ENCODE data around the gene ART3.
"Not testable (repeated sequence)": the region's sequence is repeated elsewhere in the genome, so short reads cannot be mapped to it uniquely, and the experiment has no call there.

Gene ART3

DNA sequence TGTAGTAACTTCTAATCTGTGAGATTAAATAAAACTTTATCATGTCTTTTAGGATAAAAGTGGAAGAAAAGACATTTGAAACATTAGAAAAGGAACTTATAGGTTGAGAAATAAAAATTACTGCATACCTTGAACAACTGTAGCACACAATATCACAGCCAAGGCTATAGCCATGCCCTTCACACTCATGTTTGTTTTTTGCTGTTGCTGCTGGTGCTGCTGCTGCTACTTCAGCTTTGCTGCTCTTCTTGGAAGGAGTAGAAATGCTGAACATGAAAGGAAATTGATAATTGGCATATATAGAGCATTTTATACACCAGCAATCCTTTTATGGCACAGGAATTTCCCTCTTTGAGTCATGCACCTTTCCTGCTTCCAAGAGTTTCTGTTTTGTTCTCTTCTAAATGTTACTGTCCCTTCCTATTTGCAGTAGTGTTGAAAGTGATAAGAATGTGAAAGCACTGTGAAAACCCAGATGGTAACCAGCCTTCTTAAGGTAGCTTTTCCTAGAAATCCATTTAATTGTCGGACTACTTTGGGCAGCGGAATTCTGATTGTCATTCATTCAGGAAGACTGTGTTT, 38.6 kb upstream of the ART3 start, which contains the start of gene CXCL11:
Gene CXCL11, minus strand, starts transcription at position 272 of the 582 bp plus-strand sequence. Its CDS starts 83 bp downstream, at position 189.
- peak within 1 kb of the TSS; percentile 32; the same call in 1 of the 2 replicates for H3K9ac ChIP-seq (ENCODE audit: low read length)
- H3K36me3 ChIP-seq (replicated peaks; ENCODE audit: low read depth, low read length) = no peaks in the 10 kb centered on the region
- peak within 1 kb of the TSS; percentile 27 for H3K4me2 ChIP-seq (ENCODE audit: low read length)
- H4K20me1 ChIP-seq (ENCODE audit: insufficient read depth, low read length) = no peaks in the 10 kb centered on the region
- H3K4me1 ChIP-seq (ENCODE audit: low read length) = peaks cover 33% of the 10 kb centered on the region
- H3K27ac ChIP-seq (ENCODE audit: low read length) = peak within 1 kb of the TSS; percentile 43
- no peaks in the 10 kb centered on the region for H3K27me3 ChIP-seq (ENCODE audit: low read depth, low read length)
- no peaks in the 10 kb centered on the region for H3K79me2 ChIP-seq (ENCODE audit: low read length)
- TF ChIP-seq, protein P1, sequence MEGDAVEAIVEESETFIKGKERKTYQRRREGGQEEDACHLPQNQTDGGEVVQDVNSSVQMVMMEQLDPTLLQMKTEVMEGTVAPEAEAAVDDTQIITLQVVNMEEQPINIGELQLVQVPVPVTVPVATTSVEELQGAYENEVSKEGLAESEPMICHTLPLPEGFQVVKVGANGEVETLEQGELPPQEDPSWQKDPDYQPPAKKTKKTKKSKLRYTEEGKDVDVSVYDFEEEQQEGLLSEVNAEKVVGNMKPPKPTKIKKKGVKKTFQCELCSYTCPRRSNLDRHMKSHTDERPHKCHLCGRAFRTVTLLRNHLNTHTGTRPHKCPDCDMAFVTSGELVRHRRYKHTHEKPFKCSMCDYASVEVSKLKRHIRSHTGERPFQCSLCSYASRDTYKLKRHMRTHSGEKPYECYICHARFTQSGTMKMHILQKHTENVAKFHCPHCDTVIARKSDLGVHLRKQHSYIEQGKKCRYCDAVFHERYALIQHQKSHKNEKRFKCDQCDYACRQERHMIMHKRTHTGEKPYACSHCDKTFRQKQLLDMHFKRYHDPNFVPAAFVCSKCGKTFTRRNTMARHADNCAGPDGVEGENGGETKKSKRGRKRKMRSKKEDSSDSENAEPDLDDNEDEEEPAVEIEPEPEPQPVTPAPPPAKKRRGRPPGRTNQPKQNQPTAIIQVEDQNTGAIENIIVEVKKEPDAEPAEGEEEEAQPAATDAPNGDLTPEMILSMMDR (IDR thresholded peaks at IDR 0.05; ENCODE audit: low read depth, low read length) = no peak
- no peak for TF ChIP-seq EZH2phosphoT487 (IDR thresholded peaks at IDR 0.05; ENCODE audit: low read depth)
- H3K4me3 ChIP-seq (ENCODE audit: low read length) = no peak within 1 kb of the TSS
- H3K9me3 ChIP-seq (ENCODE audit: insufficient read depth, low read length) = no peaks in the 10 kb centered on the region
- H2AFZ ChIP-seq (ENCODE audit: low read depth, low read length) = peak within 1 kb of the TSS; percentile 88

DNA sequence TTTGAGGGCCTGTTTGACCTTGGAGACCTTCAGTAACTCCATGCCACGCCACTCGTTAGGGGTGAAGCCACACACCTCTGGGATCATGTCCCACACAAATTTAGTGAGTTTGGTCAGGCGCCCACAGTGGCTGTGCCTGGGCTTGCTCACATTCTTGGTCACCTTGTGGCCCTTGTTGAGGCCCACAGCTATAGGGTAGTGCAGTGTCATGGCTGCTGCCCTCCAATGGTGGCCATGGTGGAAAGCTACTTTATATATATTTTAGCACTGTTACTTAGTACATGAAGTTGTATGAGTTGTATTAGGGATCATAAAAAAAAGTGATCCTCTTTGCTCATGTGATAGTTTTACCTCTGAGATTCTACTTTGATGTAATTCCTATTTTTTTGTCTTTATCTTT, 37.7 kb upstream of the ART3 start:
- Histone ChIP-seq H3K27me3 (ENCODE audit: low read depth, low read length) (no peaks in the 10 kb centered on the region), H3K9ac (ENCODE audit: low read length) (no peak overlapping the region), H4K20me1 (ENCODE audit: insufficient read depth, low read length) (no peaks in the 10 kb centered on the region), H2AFZ (ENCODE audit: low read depth, low read length) (no peak overlapping the region), H3K27ac (ENCODE audit: low read length) (no peak overlapping the region), H3K4me3 (ENCODE audit: low read length) (no peak overlapping the region), H3K9me3 (ENCODE audit: insufficient read depth, low read length) (no peaks in the 10 kb centered on the region), H3K4me1 (ENCODE audit: low read length) (peaks cover 42% of the 10 kb centered on the region), H3K36me3 (replicated peaks; ENCODE audit: low read depth, low read length) (peaks cover 3% of the 10 kb centered on the region), H3K79me2 (ENCODE audit: low read length) (no peaks in the 10 kb centered on the region), H3K4me2 (ENCODE audit: low read length) (no peak overlapping the region)
- TF ChIP-seq, protein P1 (IDR thresholded peaks at IDR 0.05; ENCODE audit: low read depth, low read length) = peak; percentile 15; the same call in 1 of the 2 replicates
- TF ChIP-seq EZH2phosphoT487 (IDR thresholded peaks at IDR 0.05; ENCODE audit: low read depth) = no peak

- not testable (repeated sequence) for H3K36me3 ChIP-seq (replicated peaks; ENCODE audit: low read depth, low read length); H3K79me2 ChIP-seq (ENCODE audit: low read length)
These were observed 32.1 kb upstream of the ART3 start for GRCh38 chr4:76042241-76042998.

DNA sequence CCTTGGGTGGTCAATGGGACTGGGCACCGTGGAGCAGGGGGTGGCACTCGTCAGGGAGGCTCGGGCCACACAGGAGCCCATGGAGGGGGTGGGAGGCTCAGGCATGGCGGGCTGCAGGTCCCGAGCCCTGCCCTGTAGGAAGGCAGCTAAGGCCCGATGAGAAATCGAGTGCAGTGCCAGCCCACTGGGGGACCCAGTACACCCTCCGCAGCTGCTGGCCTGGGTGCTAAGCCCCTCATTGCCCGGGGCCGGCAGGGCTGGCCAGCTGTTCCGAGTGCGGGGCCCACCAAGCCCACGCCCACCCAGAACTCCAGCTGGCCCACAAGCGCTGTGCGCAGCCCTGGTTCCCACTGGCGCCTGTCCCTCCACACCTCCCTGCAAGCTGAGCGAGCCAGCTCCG, 31.2 kb upstream of the ART3 start:
- peaks cover 20% of the 10 kb centered on the region for H3K4me1 ChIP-seq (ENCODE audit: low read length)
- not testable (repeated sequence) for H3K9ac ChIP-seq (ENCODE audit: low read length); H2AFZ ChIP-seq (ENCODE audit: low read depth, low read length); H4K20me1 ChIP-seq (ENCODE audit: insufficient read depth, low read length); H3K9me3 ChIP-seq (ENCODE audit: insufficient read depth, low read length); H3K27me3 ChIP-seq (ENCODE audit: low read depth, low read length); H3K27ac ChIP-seq (ENCODE audit: low read length); H3K4me2 ChIP-seq (ENCODE audit: low read length); H3K36me3 ChIP-seq (replicated peaks; ENCODE audit: low read depth, low read length); H3K79me2 ChIP-seq (ENCODE audit: low read length); H3K4me3 ChIP-seq (ENCODE audit: low read length)

More at GRCh38 chr4:76042241-76042998, 32.1 kb upstream of the ART3 start:
- not testable (repeated sequence) for H2AFZ ChIP-seq (ENCODE audit: low read depth, low read length); H3K27me3 ChIP-seq (ENCODE audit: low read depth, low read length); H3K9me3 ChIP-seq (ENCODE audit: insufficient read depth, low read length); H4K20me1 ChIP-seq (ENCODE audit: insufficient read depth, low read length)
- peak overlapping the region; percentile 54 for H3K9ac ChIP-seq (ENCODE audit: low read length)
- peaks cover 20% of the 10 kb centered on the region for H3K4me1 ChIP-seq (ENCODE audit: low read length)
- peak overlapping the region; percentile 75 for H3K27ac ChIP-seq (ENCODE audit: low read length)
- H3K4me2 ChIP-seq (ENCODE audit: low read length) = peak overlapping the region; percentile 57
- peak overlapping the region; percentile 51 for H3K4me3 ChIP-seq (ENCODE audit: low read length)

DNA sequence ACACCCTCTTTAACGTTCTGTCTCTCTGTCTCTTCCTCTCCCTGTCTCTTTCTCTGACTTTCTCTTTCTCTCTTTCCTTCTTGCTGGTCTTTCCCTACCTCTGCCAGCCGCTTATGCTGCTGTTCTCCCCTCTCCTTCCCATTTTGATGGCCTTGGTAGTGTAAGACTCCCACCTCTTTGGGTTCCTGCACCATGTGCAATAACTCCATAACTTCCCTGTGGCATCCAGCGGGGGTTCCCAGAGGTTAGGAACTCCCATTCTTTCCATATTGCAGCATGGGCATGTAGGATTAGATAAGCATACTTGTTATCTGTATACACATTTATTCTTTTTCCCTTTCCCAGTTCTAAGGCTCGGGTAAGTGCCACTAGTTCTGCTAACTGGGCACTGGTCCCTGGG, 29.8 kb upstream of the ART3 start:
- H3K27me3 ChIP-seq (ENCODE audit: low read depth, low read length); H3K9ac ChIP-seq (ENCODE audit: low read length); H3K4me2 ChIP-seq (ENCODE audit: low read length); H3K36me3 ChIP-seq (replicated peaks; ENCODE audit: low read depth, low read length); H2AFZ ChIP-seq (ENCODE audit: low read depth, low read length); H3K4me3 ChIP-seq (ENCODE audit: low read length); H4K20me1 ChIP-seq (ENCODE audit: insufficient read depth, low read length); H3K27ac ChIP-seq (ENCODE audit: low read length); H3K79me2 ChIP-seq (ENCODE audit: low read length); H3K9me3 ChIP-seq (ENCODE audit: insufficient read depth, low read length): not testable (repeated sequence)
- peaks cover 20% of the 10 kb centered on the region for H3K4me1 ChIP-seq (ENCODE audit: low read length)

DNA sequence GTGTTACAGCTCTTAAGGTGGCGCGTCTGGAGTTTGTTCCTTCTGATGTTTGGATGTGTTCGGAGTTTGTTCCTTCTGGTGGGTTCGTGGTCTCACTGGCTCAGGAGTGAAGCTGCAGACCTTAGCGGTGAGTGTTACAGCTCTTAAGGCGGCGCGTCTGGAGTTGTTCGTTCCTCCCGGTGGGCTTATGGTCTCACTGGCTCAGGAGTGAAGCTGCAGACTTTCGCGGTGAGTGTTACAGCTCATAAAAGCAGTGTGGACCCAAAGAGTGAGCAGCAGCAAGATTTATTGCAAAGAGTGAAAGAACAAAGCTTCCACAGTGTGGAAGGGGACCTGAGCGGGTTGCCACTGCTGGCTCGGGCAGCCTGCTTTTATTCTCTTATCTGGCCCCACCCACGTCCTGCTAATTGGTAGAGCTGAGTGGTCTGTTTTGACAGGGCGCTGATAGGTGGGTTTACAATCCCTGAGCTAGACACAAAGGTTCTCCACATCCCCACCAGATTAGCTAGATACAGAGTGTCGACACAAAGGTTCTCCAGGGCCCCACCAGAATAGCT, 24.6 kb upstream of the ART3 start:
- not testable (repeated sequence) for H3K4me2 ChIP-seq (ENCODE audit: low read length); H3K36me3 ChIP-seq (replicated peaks; ENCODE audit: low read depth, low read length); H3K27ac ChIP-seq (ENCODE audit: low read length); H3K9ac ChIP-seq (ENCODE audit: low read length); H2AFZ ChIP-seq (ENCODE audit: low read depth, low read length); H4K20me1 ChIP-seq (ENCODE audit: insufficient read depth, low read length); H3K79me2 ChIP-seq (ENCODE audit: low read length); H3K9me3 ChIP-seq (ENCODE audit: insufficient read depth, low read length); H3K4me3 ChIP-seq (ENCODE audit: low read length); H3K27me3 ChIP-seq (ENCODE audit: low read depth, low read length)
- peaks cover 21% of the 10 kb centered on the region for H3K4me1 ChIP-seq (ENCODE audit: low read length)

- H3K79me2 ChIP-seq (ENCODE audit: low read length); H4K20me1 ChIP-seq (ENCODE audit: insufficient read depth, low read length): not testable (repeated sequence)
- peaks cover 27% of the 10 kb centered on the region for H3K4me1 ChIP-seq (ENCODE audit: low read length)
These were observed 23.9 kb upstream of the ART3 start for GRCh38 chr4:76050560-76051050.

More at GRCh38 chr4:76050560-76051050, 23.9 kb upstream of the ART3 start:
- not testable (repeated sequence) for H3K4me2 ChIP-seq (ENCODE audit: low read length); H3K27me3 ChIP-seq (ENCODE audit: low read depth, low read length); H3K9ac ChIP-seq (ENCODE audit: low read length); H3K9me3 ChIP-seq (ENCODE audit: insufficient read depth, low read length); H3K36me3 ChIP-seq (replicated peaks; ENCODE audit: low read depth, low read length); H2AFZ ChIP-seq (ENCODE audit: low read depth, low read length); H3K4me3 ChIP-seq (ENCODE audit: low read length); H3K27ac ChIP-seq (ENCODE audit: low read length)
